Camera-type eye (tissue), 1 donor: ENCODE measurements around the gene AOC3. TPM values are rescaled to one million over a fixed set of nuclear protein-coding genes. Genes with fewer than 3 reads are reported as not detected.

Experiments
- total RNA-seq: library from RNA; depleted of rRNA; stranded (reverse); fragments of >200 nt; gene quantifications from one replicate; pipeline ENCODE4 v1.2.3, GENCODE V29; 2014

The AOC3 gene, protein sequence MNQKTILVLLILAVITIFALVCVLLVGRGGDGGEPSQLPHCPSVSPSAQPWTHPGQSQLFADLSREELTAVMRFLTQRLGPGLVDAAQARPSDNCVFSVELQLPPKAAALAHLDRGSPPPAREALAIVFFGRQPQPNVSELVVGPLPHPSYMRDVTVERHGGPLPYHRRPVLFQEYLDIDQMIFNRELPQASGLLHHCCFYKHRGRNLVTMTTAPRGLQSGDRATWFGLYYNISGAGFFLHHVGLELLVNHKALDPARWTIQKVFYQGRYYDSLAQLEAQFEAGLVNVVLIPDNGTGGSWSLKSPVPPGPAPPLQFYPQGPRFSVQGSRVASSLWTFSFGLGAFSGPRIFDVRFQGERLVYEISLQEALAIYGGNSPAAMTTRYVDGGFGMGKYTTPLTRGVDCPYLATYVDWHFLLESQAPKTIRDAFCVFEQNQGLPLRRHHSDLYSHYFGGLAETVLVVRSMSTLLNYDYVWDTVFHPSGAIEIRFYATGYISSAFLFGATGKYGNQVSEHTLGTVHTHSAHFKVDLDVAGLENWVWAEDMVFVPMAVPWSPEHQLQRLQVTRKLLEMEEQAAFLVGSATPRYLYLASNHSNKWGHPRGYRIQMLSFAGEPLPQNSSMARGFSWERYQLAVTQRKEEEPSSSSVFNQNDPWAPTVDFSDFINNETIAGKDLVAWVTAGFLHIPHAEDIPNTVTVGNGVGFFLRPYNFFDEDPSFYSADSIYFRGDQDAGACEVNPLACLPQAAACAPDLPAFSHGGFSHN
- 18.6 TPM for total RNA-seq

DNA sequence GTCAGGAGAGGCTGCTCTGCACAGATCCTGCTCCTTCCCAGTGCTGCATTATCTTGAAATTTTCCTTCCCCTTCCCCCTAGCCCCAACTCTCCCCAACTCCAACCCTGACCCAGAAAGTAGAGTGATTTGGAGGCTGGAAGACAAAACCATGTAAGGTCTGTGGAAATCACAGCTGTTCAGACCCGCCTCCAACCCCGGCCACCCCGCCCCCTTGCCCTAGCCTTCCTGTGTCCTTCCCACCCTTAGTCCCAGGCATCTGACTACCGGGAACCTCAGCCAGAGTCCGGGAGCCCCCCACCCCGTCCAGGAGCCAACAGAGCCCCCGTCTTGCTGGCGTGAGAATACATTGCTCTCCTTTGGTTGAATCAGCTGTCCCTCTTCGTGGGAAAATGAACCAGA lies at the start of gene AOC3:
AOC3 (plus strand) TSS at position 246 of the 400 bp plus-strand sequence; CDS start at position 391, 145 bp downstream.

DNA sequence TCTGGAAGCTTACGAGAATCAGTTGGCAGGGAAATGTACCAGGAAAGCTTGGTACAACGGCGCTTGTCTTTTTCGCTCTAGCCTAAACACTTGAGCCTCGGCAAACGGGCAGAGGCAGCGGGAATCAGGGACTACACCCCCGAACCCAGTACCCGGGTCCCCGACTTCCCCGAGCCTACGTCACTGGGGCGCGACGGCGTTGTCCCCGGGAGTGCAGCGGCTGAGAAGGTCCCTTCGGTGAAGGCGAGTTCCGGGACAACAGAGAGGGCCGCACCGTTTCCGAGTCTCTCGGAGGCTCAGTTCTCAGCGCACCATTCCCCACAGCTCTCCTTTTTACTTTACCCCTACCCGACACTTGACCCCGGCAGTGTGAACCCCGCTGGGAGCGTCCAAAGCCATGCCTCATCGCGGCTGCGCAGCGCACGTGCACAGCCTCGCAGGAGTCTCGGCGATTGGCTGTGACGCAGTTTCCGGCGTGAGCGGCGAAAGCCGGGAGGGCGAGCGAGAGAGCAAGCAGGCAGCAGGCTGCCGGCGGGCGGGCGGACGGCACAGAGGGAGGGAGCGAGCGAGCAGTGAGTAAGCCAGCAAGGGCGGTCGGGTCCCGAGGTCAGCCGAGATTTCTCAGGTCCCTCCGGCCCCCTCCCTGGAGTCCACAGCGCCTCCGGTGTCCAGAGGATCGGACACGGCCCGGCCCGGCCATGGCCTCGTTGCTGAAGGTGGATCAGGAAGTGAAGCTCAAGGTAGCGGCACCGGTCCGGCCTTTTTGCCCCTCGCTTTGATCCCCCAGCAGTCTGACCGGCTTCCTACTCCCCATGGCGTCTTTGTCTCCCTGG lies 17.8 kb upstream of the AOC3 start, which contains the start of gene PSME3:
PSME3 (plus strand) TSS at position 464 of the 833 bp plus-strand sequence; CDS start at position 699, 235 bp downstream.

DNA sequence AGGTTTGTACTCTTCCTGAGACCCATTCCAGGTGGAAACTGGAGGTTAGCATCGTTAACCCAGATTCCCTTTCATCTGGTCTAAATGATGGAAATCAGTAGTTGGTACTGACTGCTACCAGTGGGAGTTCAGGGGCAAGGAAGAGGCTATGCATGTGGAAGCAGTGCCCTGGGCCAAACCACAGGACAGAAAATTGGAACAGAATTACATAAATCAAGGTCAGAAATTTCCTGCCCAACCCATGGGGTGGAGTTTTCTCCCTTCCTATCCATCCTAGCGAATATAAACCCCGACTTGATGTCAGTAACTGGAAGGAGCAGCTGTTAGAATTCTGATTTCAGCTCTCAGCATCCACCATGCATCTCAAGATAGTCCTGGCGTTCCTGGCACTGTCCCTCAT lies 6.7 kb upstream of the AOC3 start, which contains the start of gene AOC2:
AOC2 (plus strand) TSS at position 310 of the 400 bp plus-strand sequence; CDS start at position 357, 47 bp downstream.

DNA sequence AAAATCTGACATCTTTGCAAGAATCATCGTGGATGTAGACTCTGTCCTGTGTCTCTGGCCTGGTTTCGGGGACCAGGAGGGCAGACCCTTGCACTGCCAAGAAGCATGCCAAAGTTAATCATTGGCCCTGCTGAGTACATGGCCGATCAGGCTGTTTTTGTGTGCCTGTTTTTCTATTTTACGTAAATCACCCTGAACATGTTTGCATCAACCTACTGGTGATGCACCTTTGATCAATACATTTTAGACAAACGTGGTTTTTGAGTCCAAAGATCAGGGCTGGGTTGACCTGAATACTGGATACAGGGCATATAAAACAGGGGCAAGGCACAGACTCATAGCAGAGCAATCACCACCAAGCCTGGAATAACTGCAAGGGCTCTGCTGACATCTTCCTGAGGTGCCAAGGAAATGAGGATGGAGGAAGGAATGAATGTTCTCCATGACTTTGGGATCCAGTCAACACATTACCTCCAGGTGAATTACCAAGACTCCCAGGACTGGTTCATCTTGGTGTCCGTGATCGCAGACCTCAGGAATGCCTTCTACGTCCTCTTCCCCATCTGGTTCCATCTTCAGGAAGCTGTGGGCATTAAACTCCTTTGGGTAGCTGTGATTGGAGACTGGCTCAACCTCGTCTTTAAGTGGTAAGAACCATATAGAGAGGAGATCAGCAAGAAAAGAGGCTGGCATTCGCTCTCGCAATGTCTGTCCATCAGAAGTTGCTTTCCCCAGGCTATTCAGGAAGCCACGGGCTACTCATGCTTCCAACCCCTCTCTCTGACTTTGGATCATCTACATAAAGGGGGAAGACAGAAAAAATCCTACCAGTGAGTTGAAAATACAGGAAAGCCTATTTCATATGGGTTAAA lies 49.7 kb downstream of the AOC3 start, which contains the start of gene G6PC1:
G6PC1 (plus strand) TSS at position 340 of the 872 bp plus-strand sequence; CDS start at position 418, 78 bp downstream.

Other genes starting within 250 kb of the AOC3 start
- 92.3 TPM for gene RETREG3, start 241.8 kb upstream of the AOC3 start, total RNA-seq
- gene TUBG1, start 241.5 kb upstream of the AOC3 start, total RNA-seq: 28.0 TPM
- gene TUBG2, start 191.9 kb upstream of the AOC3 start, total RNA-seq: 17.0 TPM
- gene PLEKHH3, start 174.2 kb upstream of the AOC3 start, total RNA-seq: 20.6 TPM
- gene CCR10, start 169.4 kb upstream of the AOC3 start, total RNA-seq: 1.2 TPM
- 20.9 TPM for gene CNTNAP1, start 168.7 kb upstream of the AOC3 start, total RNA-seq
- gene EZH1, start 106.2 kb upstream of the AOC3 start, total RNA-seq: 60.3 TPM
- 26.2 TPM for gene RAMP2, start 90.0 kb upstream of the AOC3 start, total RNA-seq
- 48.2 TPM for gene VPS25, start 77.8 kb upstream of the AOC3 start, total RNA-seq
- 0.33 TPM for gene WNK4, start 70.6 kb upstream of the AOC3 start, total RNA-seq
- gene COA3, start 52.5 kb upstream of the AOC3 start, total RNA-seq: 52.7 TPM
- gene CNTD1, start 52.3 kb upstream of the AOC3 start, total RNA-seq: not detected
- 76.0 TPM for gene BECN1, start 26.9 kb upstream of the AOC3 start, total RNA-seq
- 49.4 TPM for gene PSME3, start 17.8 kb upstream of the AOC3 start, total RNA-seq
- 44.6 TPM for gene AOC2, start 6.6 kb upstream of the AOC3 start, total RNA-seq
- gene G6PC1, start 49.6 kb downstream of the AOC3 start, total RNA-seq: not detected
- gene AARSD1, start 113.3 kb downstream of the AOC3 start, total RNA-seq: 22.0 TPM
- gene PTGES3L, start 128.9 kb downstream of the AOC3 start, total RNA-seq: 4.0 TPM
- 16.8 TPM for gene RUNDC1, start 129.4 kb downstream of the AOC3 start, total RNA-seq
- 706 TPM for gene RPL27, start 147.2 kb downstream of the AOC3 start, total RNA-seq
- gene IFI35, start 155.6 kb downstream of the AOC3 start, total RNA-seq: 9.0 TPM
- 73.2 TPM for gene VAT1, start 171.2 kb downstream of the AOC3 start, total RNA-seq
- gene RND2, start 174.0 kb downstream of the AOC3 start, total RNA-seq: 8.2 TPM